ENCODE measurements around the gene VDR.

The VDR gene

DNA sequence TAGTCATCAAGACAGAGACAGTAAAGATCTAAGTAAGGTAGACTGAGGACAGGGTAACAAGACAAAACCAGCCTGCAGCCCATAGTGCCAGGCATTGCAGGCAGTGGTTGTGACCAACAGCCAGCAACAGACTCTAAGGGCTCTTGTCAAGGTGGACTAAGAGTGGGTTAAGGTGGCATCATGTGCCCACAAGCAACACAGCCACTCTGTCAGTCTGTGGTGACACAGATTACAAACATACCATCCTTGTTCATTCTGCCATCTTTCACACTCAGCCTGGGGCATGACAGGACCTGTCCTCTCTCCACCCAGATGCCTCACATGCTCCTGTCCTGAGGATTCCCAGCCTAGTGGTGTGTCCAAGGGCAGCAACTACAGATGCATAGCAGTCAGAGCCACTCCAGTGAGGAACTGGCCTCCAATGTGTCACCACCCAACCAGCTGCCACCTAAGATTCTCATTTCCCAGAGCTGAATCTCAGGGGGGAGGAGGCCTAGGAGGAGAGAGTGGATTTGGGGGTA lies 28.3 kb downstream of the VDR start:
- Histone ChIP-seq H3K4me2 (ENCODE audit: low read length) (no peak overlapping the region), H3F3A (ENCODE audit: control insufficient read depth, insufficient read depth) (peaks cover 2% of the 10 kb centered on the region; the same call in 1 of the 2 replicates), H3K27ac (ENCODE audit: low read depth, low read length) (no peak overlapping the region), H4K20me1 (ENCODE audit: control insufficient read depth, insufficient read depth, low read depth, low read length) (no peaks in the 10 kb centered on the region), H3K4me1 (ENCODE audit: control insufficient read depth, low read length) (peaks cover 6% of the 10 kb centered on the region), H3K9me3 (ENCODE audit: control insufficient read depth, insufficient read depth, low read length) (no peaks in the 10 kb centered on the region), H3K36me3 (ENCODE audit: control insufficient read depth, low read length) (no peaks in the 10 kb centered on the region), H3K9me2 (replicated peaks; ENCODE audit: control insufficient read depth, low read length) (no peaks in the 10 kb centered on the region), H3K79me2 (ENCODE audit: control insufficient read depth, low read length) (no peaks in the 10 kb centered on the region), H3K27me3 (ENCODE audit: control insufficient read depth, low read length) (no peaks in the 10 kb centered on the region), H3K4me3 (ENCODE audit: low read length) (no peak overlapping the region)
- TF ChIP-seq, protein P1, sequence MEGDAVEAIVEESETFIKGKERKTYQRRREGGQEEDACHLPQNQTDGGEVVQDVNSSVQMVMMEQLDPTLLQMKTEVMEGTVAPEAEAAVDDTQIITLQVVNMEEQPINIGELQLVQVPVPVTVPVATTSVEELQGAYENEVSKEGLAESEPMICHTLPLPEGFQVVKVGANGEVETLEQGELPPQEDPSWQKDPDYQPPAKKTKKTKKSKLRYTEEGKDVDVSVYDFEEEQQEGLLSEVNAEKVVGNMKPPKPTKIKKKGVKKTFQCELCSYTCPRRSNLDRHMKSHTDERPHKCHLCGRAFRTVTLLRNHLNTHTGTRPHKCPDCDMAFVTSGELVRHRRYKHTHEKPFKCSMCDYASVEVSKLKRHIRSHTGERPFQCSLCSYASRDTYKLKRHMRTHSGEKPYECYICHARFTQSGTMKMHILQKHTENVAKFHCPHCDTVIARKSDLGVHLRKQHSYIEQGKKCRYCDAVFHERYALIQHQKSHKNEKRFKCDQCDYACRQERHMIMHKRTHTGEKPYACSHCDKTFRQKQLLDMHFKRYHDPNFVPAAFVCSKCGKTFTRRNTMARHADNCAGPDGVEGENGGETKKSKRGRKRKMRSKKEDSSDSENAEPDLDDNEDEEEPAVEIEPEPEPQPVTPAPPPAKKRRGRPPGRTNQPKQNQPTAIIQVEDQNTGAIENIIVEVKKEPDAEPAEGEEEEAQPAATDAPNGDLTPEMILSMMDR (IDR thresholded peaks at IDR 0.05; ENCODE audit: low read depth, low read length, poor library complexity, severe bottlenecking) = no peak
- TF ChIP-seq EZH2phosphoT487 (IDR thresholded peaks at IDR 0.05; ENCODE audit: borderline replicate concordance, low read length) = no peak

DNA sequence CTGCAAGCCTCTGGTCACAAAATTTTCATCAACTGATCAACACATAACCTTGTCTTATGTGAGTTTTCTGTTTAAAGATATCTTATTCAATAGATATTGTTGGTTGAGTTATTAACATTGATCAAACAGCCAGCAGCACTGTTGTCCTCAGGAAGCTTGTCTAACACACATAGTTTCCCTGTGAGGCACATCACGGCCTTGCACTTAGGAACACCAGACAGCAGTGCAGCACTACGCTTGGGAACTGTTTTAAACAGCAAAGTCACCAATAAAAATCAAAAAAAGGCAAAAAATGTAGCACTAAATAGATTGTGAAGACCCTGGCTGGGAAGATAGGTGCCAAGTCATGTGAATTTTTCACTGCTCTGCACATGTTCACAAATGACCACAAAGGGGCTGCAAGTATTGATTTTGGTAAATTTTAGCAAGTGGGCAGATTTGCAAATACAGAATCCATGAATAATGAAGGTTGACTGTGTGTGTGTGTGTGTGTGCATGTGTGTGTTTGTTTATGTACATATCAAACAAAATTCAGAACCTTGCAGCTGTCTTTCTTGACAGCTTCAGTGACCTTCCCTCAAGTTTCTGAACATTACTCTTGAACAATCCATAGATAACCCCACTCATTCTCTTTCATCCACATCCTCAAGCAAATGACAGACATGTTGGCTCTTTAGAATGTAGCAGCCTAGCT lies 28.9 kb downstream of the VDR start:
- no peaks in the 10 kb centered on the region for H3K9me2 ChIP-seq (replicated peaks; ENCODE audit: control insufficient read depth, low read length)
- H3K4me2 ChIP-seq (ENCODE audit: low read length) = no peak overlapping the region
- H3K27me3 ChIP-seq (ENCODE audit: control insufficient read depth, low read length) = no peaks in the 10 kb centered on the region
- H3K36me3 ChIP-seq (ENCODE audit: control insufficient read depth, low read length) = no peaks in the 10 kb centered on the region
- H3K4me1 ChIP-seq (ENCODE audit: control insufficient read depth, low read length) = peaks cover 3% of the 10 kb centered on the region; the same call in 1 of the 2 replicates
- H3K79me2 ChIP-seq (ENCODE audit: control insufficient read depth, low read length) = no peaks in the 10 kb centered on the region
- no peak overlapping the region for H3K4me3 ChIP-seq (ENCODE audit: low read length)
- H3K9me3 ChIP-seq (ENCODE audit: control insufficient read depth, insufficient read depth, low read length) = no peaks in the 10 kb centered on the region
- no peaks in the 10 kb centered on the region for H3F3A ChIP-seq (ENCODE audit: control insufficient read depth, insufficient read depth)
- TF ChIP-seq EZH2phosphoT487 (IDR thresholded peaks at IDR 0.05; ENCODE audit: borderline replicate concordance, low read length) = no peak
- TF ChIP-seq, protein P1 (IDR thresholded peaks at IDR 0.05; ENCODE audit: low read depth, low read length, poor library complexity, severe bottlenecking) = no peak
- no peak overlapping the region for H3K27ac ChIP-seq (ENCODE audit: low read depth, low read length)
- no peaks in the 10 kb centered on the region for H4K20me1 ChIP-seq (ENCODE audit: control insufficient read depth, insufficient read depth, low read depth, low read length)

DNA sequence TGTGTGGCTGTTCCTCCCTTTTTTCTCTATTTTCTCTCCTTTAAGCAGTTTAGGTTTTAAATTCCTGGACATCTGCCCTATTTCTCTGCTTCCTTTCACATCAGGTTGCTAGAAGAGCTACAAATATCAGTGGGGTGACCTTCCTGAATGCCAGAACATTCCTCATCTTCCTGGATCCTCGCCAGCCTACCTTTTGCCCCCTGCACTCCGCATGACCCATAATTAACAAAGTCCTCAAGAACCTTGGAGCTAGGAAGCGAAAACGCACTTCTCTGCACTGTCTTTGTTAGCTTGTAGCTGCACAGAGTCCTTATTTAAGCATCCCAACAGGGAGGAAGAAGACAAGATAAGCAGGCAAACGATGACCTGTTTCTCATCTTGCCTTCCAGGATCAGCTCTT lies 30.5 kb downstream of the VDR start:
- Histone ChIP-seq H3K36me3 (ENCODE audit: control insufficient read depth, low read length) (no peaks in the 10 kb centered on the region), H3K9me2 (replicated peaks; ENCODE audit: control insufficient read depth, low read length) (no peaks in the 10 kb centered on the region), H3K4me2 (ENCODE audit: low read length) (no peak overlapping the region), H4K20me1 (ENCODE audit: control insufficient read depth, insufficient read depth, low read depth, low read length) (no peaks in the 10 kb centered on the region), H3K4me1 (ENCODE audit: control insufficient read depth, low read length) (no peaks in the 10 kb centered on the region), H3K27ac (ENCODE audit: low read depth, low read length) (no peak overlapping the region), H3K27me3 (ENCODE audit: control insufficient read depth, low read length) (no peaks in the 10 kb centered on the region), H3K9me3 (ENCODE audit: control insufficient read depth, insufficient read depth, low read length) (no peaks in the 10 kb centered on the region), H3K79me2 (ENCODE audit: control insufficient read depth, low read length) (no peaks in the 10 kb centered on the region), H3K4me3 (ENCODE audit: low read length) (no peak overlapping the region), H3F3A (ENCODE audit: control insufficient read depth, insufficient read depth) (no peaks in the 10 kb centered on the region)
- TF ChIP-seq, protein P1 (IDR thresholded peaks at IDR 0.05; ENCODE audit: low read depth, low read length, poor library complexity, severe bottlenecking) = no peak
- no peak for TF ChIP-seq EZH2phosphoT487 (IDR thresholded peaks at IDR 0.05; ENCODE audit: borderline replicate concordance, low read length)
